GM23338 (cell line): Measurements from ENCODE around the gene ABO.
"Not testable (repeated sequence)": the region's sequence is repeated elsewhere in the genome, so short reads cannot be mapped to it uniquely, and the experiment has no call there.

Source experiments
- ETS1 ChIP-seq: IDR thresholded peaks from 2 replicates; pipeline ENCODE4 v1.6.1; 2016; ENCODE audit warnings: antibody characterized with exemption
- EZH2 ChIP-seq: fragments of 200-600 bp; sonication (generic); IDR thresholded peaks from one replicate; pipeline ENCODE4 v1.8.0; 2017; ENCODE audit warnings: antibody characterized with exemption, mild to moderate bottlenecking, low read depth; ENCODE audit not compliant: unreplicated experiment
- JUNB ChIP-seq: IDR thresholded peaks from one replicate; pipeline ENCODE4 v1.6.1; 2016; ENCODE audit warnings: antibody characterized with exemption; ENCODE audit not compliant: unreplicated experiment
- ZNF114 ChIP-seq: fragments of 250-450 bp; sonication (Bioruptor Pico); IDR thresholded peaks from 2 replicates; pipeline ENCODE4 v1.5.0; 2020; ENCODE audit warnings: mild to moderate bottlenecking, moderate library complexity
- TF ChIP-seq, protein P1 (sequence below), 2 experiments: fragments of 200-600 bp in 1 of 2; sonication (generic) in 1 of 2; conservative IDR thresholded peaks; 2 replicates each; pipeline versions ENCODE4 v1.5.1 to v1.6.1; 2016 to 2017; ENCODE audit warnings: antibody characterized with exemption in 2 of 2, low read depth in 2 of 2, mild to moderate bottlenecking in 2 of 2, moderate library complexity in 1 of 2

DNA sequence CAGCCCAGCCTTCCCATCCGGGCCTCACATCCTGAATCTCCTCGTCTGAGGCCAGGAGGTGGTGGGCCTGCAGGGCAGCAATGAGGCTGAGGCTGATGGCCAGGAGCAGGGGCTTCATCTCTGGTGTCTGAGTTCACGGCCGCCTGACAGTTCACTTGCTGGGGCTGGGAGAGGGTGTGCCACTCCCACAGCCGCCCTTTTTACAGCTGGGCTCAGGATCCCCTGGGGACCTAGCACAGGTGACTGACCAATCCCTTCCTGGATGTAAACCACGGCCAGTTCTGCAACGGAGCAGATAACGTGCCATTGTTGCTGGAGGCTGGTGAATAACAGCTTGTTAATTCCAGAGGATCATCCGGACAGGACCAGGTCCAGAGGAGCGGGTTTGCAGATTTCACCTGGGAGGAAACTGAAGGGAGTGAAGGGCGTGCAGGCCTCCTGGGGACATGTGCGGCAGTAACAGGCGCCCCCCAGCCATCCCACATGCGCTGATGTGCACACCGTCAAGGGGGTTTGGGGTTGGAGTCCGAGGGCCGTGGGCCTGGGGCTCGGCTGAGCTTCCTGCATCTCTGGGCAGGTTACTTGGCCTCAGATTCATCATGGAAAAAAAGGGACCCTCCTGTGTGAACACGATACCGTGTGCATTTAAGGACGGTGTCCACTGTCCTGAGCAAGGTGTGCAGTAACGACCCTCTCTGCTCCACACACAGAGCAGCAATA is 46.4 kb downstream of the ABO start:
- TF ChIP-seq, protein P1, sequence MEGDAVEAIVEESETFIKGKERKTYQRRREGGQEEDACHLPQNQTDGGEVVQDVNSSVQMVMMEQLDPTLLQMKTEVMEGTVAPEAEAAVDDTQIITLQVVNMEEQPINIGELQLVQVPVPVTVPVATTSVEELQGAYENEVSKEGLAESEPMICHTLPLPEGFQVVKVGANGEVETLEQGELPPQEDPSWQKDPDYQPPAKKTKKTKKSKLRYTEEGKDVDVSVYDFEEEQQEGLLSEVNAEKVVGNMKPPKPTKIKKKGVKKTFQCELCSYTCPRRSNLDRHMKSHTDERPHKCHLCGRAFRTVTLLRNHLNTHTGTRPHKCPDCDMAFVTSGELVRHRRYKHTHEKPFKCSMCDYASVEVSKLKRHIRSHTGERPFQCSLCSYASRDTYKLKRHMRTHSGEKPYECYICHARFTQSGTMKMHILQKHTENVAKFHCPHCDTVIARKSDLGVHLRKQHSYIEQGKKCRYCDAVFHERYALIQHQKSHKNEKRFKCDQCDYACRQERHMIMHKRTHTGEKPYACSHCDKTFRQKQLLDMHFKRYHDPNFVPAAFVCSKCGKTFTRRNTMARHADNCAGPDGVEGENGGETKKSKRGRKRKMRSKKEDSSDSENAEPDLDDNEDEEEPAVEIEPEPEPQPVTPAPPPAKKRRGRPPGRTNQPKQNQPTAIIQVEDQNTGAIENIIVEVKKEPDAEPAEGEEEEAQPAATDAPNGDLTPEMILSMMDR (conservative IDR thresholded peaks at IDR 0.05; ENCODE audit: low read depth in 2 of 2) = not testable (repeated sequence)
- not testable (repeated sequence) for TF ChIP-seq ZNF114 (CRISPR knock-in tag); EZH2; JUNB; ETS1
